Spinal cord (tissue), 9 donors: Measurements from ENCODE around the gene TARP.
"Not testable (repeated sequence)": the region's sequence is repeated elsewhere in the genome, so short reads cannot be mapped to it uniquely, and the experiment has no call there.

Experiments used
- DNase-seq, 6 donors: peaks; one replicate each; pipeline versions ENCODE4 v3.0.0 to v3.0.0-alpha.2; 2013 to 2015; ENCODE audit warnings: low spot score in 6 of 6, low read depth in 4 of 6
- H3K27ac ChIP-seq: one replicate; pipeline ENCODE4 v1.5.1; 2013; ENCODE audit warnings: low read depth, low read length, control low read depth
- H3K27me3 ChIP-seq: one replicate; pipeline ENCODE4 v1.6.1; 2013; ENCODE audit warnings: low read length; ENCODE audit not compliant: control insufficient read depth, insufficient read depth
- H3K36me3 ChIP-seq: one replicate; pipeline ENCODE4 v1.6.1; 2013; ENCODE audit warnings: low read length; ENCODE audit not compliant: control insufficient read depth, insufficient read depth
- H3K4me1 ChIP-seq: one replicate; pipeline ENCODE4 v1.6.1; 2013; ENCODE audit warnings: low read length; ENCODE audit not compliant: control insufficient read depth, insufficient read depth
- H3K4me3 ChIP-seq: one replicate; pipeline ENCODE4 v1.5.1; 2013; ENCODE audit warnings: low read depth, low read length, control low read depth
- H3K9me3 ChIP-seq: one replicate; pipeline ENCODE4 v1.6.1; 2013; ENCODE audit warnings: low read length; ENCODE audit not compliant: control insufficient read depth, insufficient read depth
- whole genome bisulfite sequencing: methylation state at CpG from one replicate; pipeline ENCODE4 v1.1.5; 2013; ENCODE audit warnings: missing lambda C conversion rate; ENCODE audit not compliant: insufficient coverage; 5-methylcytosine and 5-hydroxymethylcytosine counted together
- donor health status: healthy.

Gene TARP

DNA sequence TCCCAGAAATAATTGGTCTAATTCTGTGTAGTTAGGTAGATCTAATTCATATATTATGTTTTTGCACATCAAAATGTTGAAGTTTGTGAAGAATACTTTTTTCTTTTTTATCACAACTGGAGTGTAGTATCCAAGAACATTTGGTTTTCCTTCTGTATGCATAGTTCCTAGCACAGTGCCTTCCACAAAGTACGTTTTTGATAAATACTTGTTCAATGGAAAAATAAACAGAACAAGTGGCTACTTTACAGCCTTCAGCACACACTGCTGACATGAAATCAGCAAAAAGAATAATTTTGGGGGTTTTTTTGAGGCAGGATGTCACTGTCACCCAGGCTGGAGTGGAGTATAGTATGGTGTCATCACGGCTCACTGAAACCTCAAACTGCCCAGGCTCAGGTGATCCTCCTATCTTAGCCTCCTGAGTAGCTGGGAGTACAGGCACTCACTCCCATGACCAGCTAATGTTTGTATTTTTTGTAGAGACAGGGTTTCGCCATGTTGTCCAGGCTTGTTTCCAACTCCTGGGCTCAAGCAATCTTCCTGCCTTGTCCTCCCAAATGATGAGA is 27.9 kb downstream of the TARP start:
- Histone ChIP-seq H3K9me3 (no peaks in the 10 kb centered on the region), H3K27me3 (no peaks in the 10 kb centered on the region), H3K36me3 (no peaks in the 10 kb centered on the region), H3K4me3 (no peak overlapping the region), H3K27ac (no peak overlapping the region), H3K4me1 (no peaks in the 10 kb centered on the region)
- WGBS = 75% methylated on average over 2 of the region's 3 CpGs
- DNase-seq = no peak

DNA sequence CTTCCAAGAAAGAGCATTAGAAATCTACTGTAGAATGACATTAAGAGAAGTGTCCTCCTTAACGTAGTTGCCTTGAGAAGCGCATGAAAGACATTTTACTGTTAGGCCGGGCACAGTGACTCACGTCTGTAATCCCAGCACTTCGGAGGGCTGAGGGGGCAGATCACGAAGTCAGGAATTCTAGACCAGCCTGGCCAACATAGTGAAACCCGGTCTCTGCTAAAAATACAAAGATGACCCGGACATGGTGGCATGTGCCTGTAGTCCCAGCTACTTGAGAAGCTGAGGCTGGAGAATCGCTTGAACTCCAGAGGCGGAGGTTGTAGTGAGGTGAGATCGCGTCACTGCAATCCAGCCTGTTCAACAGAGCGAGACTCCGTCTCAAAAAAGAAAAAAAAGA is 28.9 kb downstream of the TARP start:
- WGBS = 85% methylated on average over 8 of the region's 14 CpGs
- Histone ChIP-seq H3K27me3 (no peaks in the 10 kb centered on the region), H3K4me3 (no peak overlapping the region), H3K4me1 (no peaks in the 10 kb centered on the region), H3K27ac (no peak overlapping the region), H3K36me3 (no peaks in the 10 kb centered on the region), H3K9me3 (no peaks in the 10 kb centered on the region)
- DNase-seq = no peak

DNA sequence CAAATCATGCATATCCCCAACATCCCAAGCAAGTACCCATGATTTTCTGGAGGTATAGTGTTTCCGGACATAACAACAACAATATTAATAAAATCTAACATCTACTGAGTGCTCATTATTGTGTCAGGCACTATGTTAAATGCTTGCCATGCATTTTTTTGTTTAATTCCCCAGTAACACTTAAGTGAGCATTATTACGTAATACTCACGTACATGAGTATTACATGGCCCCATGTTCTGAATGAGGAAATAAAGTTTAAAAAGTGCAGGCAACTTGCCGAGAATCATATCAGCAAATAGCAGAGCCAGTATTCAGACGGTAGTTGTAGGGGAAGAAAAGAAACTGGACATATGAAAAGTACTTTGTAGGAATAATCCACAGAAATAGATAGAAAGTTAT is 30.1 kb downstream of the TARP start:
- H3K4me1 ChIP-seq, H3K27me3 ChIP-seq, DNase-seq, H3K36me3 ChIP-seq, H3K27ac ChIP-seq, H3K4me3 ChIP-seq, H3K9me3 ChIP-seq: not testable (repeated sequence)
- WGBS = no CpG with 5 or more reads among the region's 5 CpGs

DNA sequence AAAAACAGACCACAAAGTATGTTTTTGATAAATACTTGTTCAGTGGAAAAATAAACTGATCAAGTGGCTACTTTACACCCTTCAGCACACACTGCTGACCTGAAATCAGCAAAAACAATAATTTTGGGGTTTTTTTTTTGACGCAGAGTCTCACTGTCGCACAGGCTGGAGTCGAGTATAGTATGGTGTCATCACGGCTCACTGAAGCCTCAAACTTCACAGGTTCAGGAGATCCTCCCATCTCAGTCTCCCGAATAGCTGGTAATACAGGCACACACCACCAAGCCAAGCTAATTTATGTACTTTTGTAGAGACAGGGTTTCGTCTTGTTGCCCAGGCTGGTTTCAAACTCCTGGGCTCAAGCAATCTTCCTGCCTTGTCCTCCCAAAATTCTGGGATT is 30.6 kb downstream of the TARP start:
- DNase-seq = no peak
- Histone ChIP-seq H3K9me3 (no peaks in the 10 kb centered on the region), H3K36me3 (no peaks in the 10 kb centered on the region), H3K27ac (no peak overlapping the region), H3K27me3 (no peaks in the 10 kb centered on the region), H3K4me1 (no peaks in the 10 kb centered on the region), H3K4me3 (no peak overlapping the region)
- WGBS = 100% methylated on average over 2 of the region's 6 CpGs

DNA sequence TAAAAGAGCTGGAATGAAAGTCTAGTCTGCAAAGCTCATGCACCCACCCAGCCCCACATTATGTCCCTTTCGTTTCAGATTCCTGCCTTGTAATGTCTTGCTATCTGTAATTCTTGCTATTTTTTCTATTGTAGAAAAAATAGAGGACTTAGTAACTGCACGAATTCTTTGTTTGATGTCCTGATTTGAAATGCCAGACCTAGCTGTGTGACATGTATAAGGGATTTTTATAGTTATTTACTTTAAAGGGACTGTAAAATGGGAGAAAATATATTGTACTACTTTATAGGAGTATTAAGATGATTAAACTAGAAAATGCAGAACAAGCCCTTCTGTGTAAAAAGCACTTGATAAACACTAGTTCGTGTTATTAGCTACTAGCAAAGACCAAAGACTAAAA is 32.4 kb downstream of the TARP start:
- no peaks in the 10 kb centered on the region for H3K4me1 ChIP-seq
- H3K9me3 ChIP-seq = no peaks in the 10 kb centered on the region
- no peaks in the 10 kb centered on the region for H3K27me3 ChIP-seq
- H3K36me3 ChIP-seq = no peaks in the 10 kb centered on the region
- H3K4me3 ChIP-seq = no peak overlapping the region
- WGBS = no CpG with 5 or more reads among the region's 3 CpGs
- H3K27ac ChIP-seq = no peak overlapping the region
- no peak for DNase-seq

DNA sequence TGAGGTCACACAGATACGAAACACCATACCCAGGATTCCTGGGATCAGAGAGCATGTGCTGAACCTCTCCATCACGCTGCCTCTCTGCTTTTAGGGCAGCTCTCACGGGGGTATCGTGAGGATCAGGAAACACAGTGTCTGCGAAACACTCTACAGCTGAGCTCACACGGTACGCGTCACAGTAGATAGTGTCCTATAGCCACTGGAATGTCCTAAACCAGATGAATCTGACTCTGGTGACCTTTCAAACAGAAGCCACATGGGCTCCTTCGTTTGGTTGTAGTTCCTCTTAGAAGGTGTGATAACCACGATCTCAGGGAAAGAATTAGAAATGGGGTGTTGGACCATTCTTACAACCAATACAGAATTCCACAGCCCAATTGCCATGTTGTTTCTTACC is 34.3 kb downstream of the TARP start:
- H3K4me3 ChIP-seq, DNase-seq, H3K27ac ChIP-seq, H3K9me3 ChIP-seq, H3K27me3 ChIP-seq, H3K4me1 ChIP-seq, H3K36me3 ChIP-seq: not testable (repeated sequence)
- 92% methylated on average over 6 of the region's 10 CpGs for WGBS

DNA sequence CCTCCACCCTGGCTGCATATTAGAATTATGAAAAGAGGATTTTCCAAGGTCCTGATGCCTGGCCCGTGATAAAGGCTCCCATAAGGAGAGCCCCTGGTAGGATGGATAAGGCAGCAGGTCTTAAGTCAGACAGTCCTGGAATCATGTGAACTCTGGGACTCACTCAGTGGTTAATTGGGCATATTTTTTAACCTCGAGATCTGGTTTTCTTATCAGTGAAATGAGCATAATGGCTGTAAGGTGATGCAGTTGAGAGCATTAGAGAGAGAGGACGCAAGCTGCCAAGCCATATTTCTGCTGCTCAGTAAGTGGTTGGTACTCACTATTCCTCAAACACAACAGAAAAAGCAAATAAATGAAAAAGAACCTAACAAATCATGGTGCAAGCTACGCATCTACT is 37.8 kb downstream of the TARP start:
- no peaks in the 10 kb centered on the region for H3K9me3 ChIP-seq
- H3K27me3 ChIP-seq = no peaks in the 10 kb centered on the region
- no peak overlapping the region for H3K27ac ChIP-seq
- H3K36me3 ChIP-seq = no peaks in the 10 kb centered on the region
- peak in 1 of 6 donors; percentile 13 for DNase-seq
- H3K4me3 ChIP-seq = no peak overlapping the region
- H3K4me1 ChIP-seq = no peaks in the 10 kb centered on the region
- 65% methylated on average over 2 of the region's 4 CpGs for WGBS

DNA sequence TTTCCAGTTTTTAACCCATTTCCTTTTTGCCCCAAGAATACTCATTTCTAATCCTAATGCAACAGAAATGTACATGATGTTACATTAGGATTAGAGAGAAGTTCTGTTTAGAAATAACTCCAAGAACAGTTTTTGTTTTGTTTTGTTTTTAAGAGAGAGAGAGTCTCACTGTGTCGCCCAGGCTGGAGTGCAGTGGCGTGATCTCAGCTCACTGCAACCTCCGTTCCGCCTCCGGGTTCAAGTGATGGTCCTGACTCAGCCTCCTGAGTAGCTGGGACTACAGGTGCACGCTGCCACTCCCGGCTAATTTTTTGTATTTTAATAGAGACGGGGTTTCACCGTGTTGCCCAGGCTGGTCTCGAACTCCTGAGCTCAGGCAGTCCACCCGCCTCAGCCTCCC is 38.7 kb downstream of the TARP start:
- not testable (repeated sequence) for H3K27me3 ChIP-seq, H3K27ac ChIP-seq, H3K4me1 ChIP-seq, H3K36me3 ChIP-seq, DNase-seq, H3K4me3 ChIP-seq, H3K9me3 ChIP-seq
- WGBS = 87% methylated on average over 11 of the region's 11 CpGs

DNA sequence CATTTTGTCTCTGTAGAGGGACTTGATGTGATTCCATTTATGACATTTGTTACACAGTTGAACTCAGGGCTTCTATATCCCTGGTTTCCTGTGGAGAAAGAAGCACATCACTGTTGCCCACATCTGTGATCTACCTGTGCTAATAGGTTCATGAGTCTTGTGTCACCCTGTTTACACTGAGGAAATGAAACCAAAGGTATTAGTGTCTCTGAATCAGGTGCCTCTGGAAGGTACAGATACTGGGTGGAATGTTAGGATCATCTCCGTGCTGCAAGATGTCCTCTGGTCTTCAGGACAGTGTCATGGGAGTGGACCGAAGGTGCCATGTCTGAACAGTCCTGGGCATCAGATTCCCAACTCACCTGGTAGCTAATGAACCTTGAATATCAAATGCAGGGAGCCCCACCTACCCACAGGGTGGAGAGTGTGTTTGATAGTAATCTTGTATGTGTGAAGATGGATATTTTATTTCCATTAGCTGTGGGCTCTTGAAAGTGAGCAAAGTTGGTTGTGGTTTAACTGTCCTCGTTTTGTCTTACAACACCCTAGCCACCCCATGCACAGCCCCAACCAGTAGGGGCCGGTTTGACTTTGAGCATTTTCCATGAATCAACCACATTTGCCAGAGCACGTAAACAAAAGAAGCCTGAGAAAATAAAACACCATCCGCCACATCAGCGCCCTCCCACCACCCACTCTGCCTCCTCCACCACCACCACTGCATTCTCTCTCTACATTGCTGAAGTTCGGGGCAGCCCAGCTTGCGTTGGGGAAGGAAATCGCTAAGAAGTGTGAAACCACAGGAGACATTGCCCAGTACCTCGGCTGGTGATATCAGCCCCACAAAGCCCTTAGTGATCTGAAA is 40.7 kb downstream of the TARP start:
- no peak overlapping the region for H3K27ac ChIP-seq
- H3K36me3 ChIP-seq = peaks cover 6% of the 10 kb centered on the region
- no peak for DNase-seq
- H3K9me3 ChIP-seq = no peaks in the 10 kb centered on the region
- WGBS = 91% methylated on average over 8 of the region's 11 CpGs
- H3K4me1 ChIP-seq = no peaks in the 10 kb centered on the region
- H3K27me3 ChIP-seq = no peaks in the 10 kb centered on the region
- H3K4me3 ChIP-seq = no peak overlapping the region
